Cardiac fibroblast (primary cell): ENCODE results near the gene ACOT8.
"Not testable (repeated sequence)": the region's sequence is repeated elsewhere in the genome, so short reads cannot be mapped to it uniquely, and the experiment has no call there.

ENCODE experiments used
- DNase-seq, 2 donors: peaks; one replicate each; pipeline versions ENCODE4 v3.0.0 to v3.0.0-alpha.2; 2010; ENCODE audit warnings: low read depth in 2 of 2
- H3K4me3 ChIP-seq, 2 donors: replicated peaks in 1 of 2; 1 replicate in 1 of 2; 2 replicates in 1 of 2; pipeline ENCODE4 v1.5.1; 2011; ENCODE audit warnings: low read depth in 2 of 2, low read length in 2 of 2, mild to moderate bottlenecking in 2 of 2, moderate library complexity in 1 of 2
- CTCF ChIP-seq: IDR thresholded peaks from one replicate; pipeline ENCODE4 v1.5.1; 2011; ENCODE audit warnings: low read depth, mild to moderate bottlenecking, low read length, inconsistent platforms

The ACOT8 gene

GRCh38 chr20:45812157-45813005, 44.8 kb downstream of the ACOT8 start, which contains the start of gene UBE2C:
TSS of gene UBE2C (plus strand) at chr20:45812644. CDS start at chr20:45812696, 52 bp downstream.
- no peak for TF ChIP-seq CTCF
- DNase-seq, result peak; percentile 100
- H3K4me3 ChIP-seq, result peak within 1 kb of the TSS; percentile 78 to 87

- no peak overlapping the region for H3K4me3 ChIP-seq
- no peak for DNase-seq
- no peak for TF ChIP-seq CTCF
These were observed 46.8 kb downstream of the ACOT8 start for GRCh38 chr20:45810191-45810970.

GRCh38 chr20:45801851-45802250, 55.3 kb downstream of the ACOT8 start:
- H3K4me3 ChIP-seq, result no peak overlapping the region
- TF ChIP-seq CTCF, result no peak
- DNase-seq, result no peak

- peak; percentile 66 for DNase-seq
- H3K4me3 ChIP-seq, result no peak overlapping the region
- TF ChIP-seq CTCF, result peak; percentile 79
These were observed 58.1 kb downstream of the ACOT8 start for GRCh38 chr20:45798935-45799642.

- DNase-seq, H3K4me3 ChIP-seq: not testable (repeated sequence)
These were observed 59.2 kb downstream of the ACOT8 start for GRCh38 chr20:45797955-45798354.

- DNase-seq, H3K4me3 ChIP-seq: not testable (repeated sequence)
These were observed 59.7 kb downstream of the ACOT8 start for GRCh38 chr20:45797510-45797909.

GRCh38 chr20:45796337-45797065, 60.7 kb downstream of the ACOT8 start:
- no peak overlapping the region for H3K4me3 ChIP-seq
- DNase-seq, result no peak
- TF ChIP-seq CTCF, result no peak
